K562 (cell line): Measurements from ENCODE around the gene WWOX. TPM values are rescaled to one million over a fixed set of nuclear protein-coding genes. Genes with fewer than 3 reads are reported as not detected.

Experiments
- ATAC-seq: fragments of 200-7000 bp; cut with Tn5 transposase; 3 replicates; pipeline ENCODE4 v1.9.1; 2020; ENCODE audit warnings: moderate library complexity
- BruUV-seq: library from RNA; stranded (reverse); fragments of 400-500 nt; replicated peaks from 2 replicates; lab custom pipeline; 2021; lab: Mats Ljungman, UMichigan
- CTCF ChIA-PET: fragments of 300-600 bp; formaldehyde crosslinking; extraction: SDS; loops from one replicate; lab custom pipeline; 2021; ENCODE audit warnings: low intra/inter-chr PET ratio; lab: Yijun Ruan, JAX
- POLR2A ChIA-PET: fragments of 300-600, 350-650 bp; sonication (Branson Sonifier 250); formaldehyde crosslinking; extraction: SDS; loops from one replicate; lab custom pipeline; 2021; ENCODE audit warnings: antibody characterized with exemption, inconsistent platforms; lab: Yijun Ruan, JAX
- DNase-seq, 4 experiments: peaks; one replicate each; pipeline versions ENCODE4 v3.0.0 to v3.0.0-alpha.2; 2011 to 2018; ENCODE audit warnings: low spot score in 3 of 4, mixed read lengths in 3 of 4; ENCODE audit errors: extremely low read depth in 1 of 4
- FAIRE-seq: peaks from 2 replicates; lab custom pipeline; 2011; peaks lifted over from hg19 to GRCh38; lab: Jason Lieb, UNC
- H2AFZ ChIP-seq: 2 replicates; pipeline ENCODE4 v1.6.0; 2011; ENCODE audit warnings: low read depth, low read length, control low read depth, inconsistent platforms
- H3K27ac ChIP-seq: fragments of 200-600 bp; 3 replicates; pipeline ENCODE4 v1.8.0; 2011; ENCODE audit warnings: low read depth, mild to moderate bottlenecking, control low read depth, inconsistent platforms, low read length, moderate library complexity, mixed read lengths; ENCODE audit errors: extremely low read depth
- H3K27me3 ChIP-seq, 2 experiments: fragments of 300-600 bp in 1 of 2; 2 replicates in 1 of 2; 3 replicates in 1 of 2; pipeline versions ENCODE4 v1.6.0 to v1.8.0; 2011; ENCODE audit warnings: inconsistent platforms in 2 of 2, low read length in 2 of 2, mild to moderate bottlenecking in 1 of 2, mixed read lengths in 1 of 2, moderate library complexity in 1 of 2; ENCODE audit not compliant: control insufficient read depth in 2 of 2, insufficient read depth in 2 of 2
- H3K36me3 ChIP-seq: fragments of 300-600 bp; 3 replicates; pipeline ENCODE4 v1.8.0; 2011; ENCODE audit warnings: mild to moderate bottlenecking, low read length, inconsistent platforms; ENCODE audit not compliant: control insufficient read depth, insufficient read depth
- H3K4me1 ChIP-seq, 2 experiments: fragments of 200-600 bp in 1 of 2; replicated peaks in 1 of 2; 2 replicates in 1 of 2; 3 replicates in 1 of 2; pipeline versions ENCODE4 v1.5.1 to v1.8.0; 2011; ENCODE audit warnings: inconsistent platforms in 2 of 2, low read length in 2 of 2, mild to moderate bottlenecking in 1 of 2, mixed read lengths in 1 of 2, moderate library complexity in 1 of 2; ENCODE audit not compliant: control insufficient read depth in 2 of 2, insufficient read depth in 2 of 2
- H3K4me2 ChIP-seq: 2 replicates; pipeline ENCODE4 v1.6.1; 2011; ENCODE audit warnings: low read length, control low read depth, inconsistent platforms, mixed read lengths; ENCODE audit not compliant: insufficient read depth
- H3K4me3 ChIP-seq: fragments of 200-600 bp; sonication (generic), shearing (Covaris generic); 2 replicates; pipeline ENCODE4 v1.5.1; 2016; ENCODE audit warnings: control low read depth, inconsistent platforms
- H3K79me2 ChIP-seq: fragments of 200-600 bp; 3 replicates; pipeline ENCODE4 v1.8.0; 2011; ENCODE audit warnings: low read length, inconsistent platforms; ENCODE audit not compliant: control insufficient read depth, insufficient read depth
- H3K9ac ChIP-seq, 2 experiments: 2 replicates each; pipeline versions ENCODE4 v1.6.0 to v1.6.1; 2011; ENCODE audit warnings: low read depth in 2 of 2, low read length in 2 of 2, control low read depth in 1 of 2, inconsistent platforms in 1 of 2, mild to moderate bottlenecking in 1 of 2, mixed read lengths in 1 of 2; ENCODE audit not compliant: insufficient read depth in 1 of 2
- H3K9me1 ChIP-seq: one replicate; pipeline ENCODE4 v1.6.0; 2011; ENCODE audit warnings: inconsistent platforms, mild to moderate bottlenecking, low read length, moderate library complexity; ENCODE audit not compliant: control insufficient read depth, insufficient read depth
- H3K9me3 ChIP-seq: replicated peaks from 2 replicates; pipeline ENCODE4 v1.5.1; 2011; ENCODE audit warnings: low read depth, low read length, inconsistent platforms; ENCODE audit not compliant: control insufficient read depth, insufficient read depth
- H4K20me1 ChIP-seq: replicated peaks from 2 replicates; pipeline ENCODE4 v1.6.1; 2011; ENCODE audit warnings: low read length, inconsistent platforms, mixed read lengths; ENCODE audit not compliant: control insufficient read depth, insufficient read depth
- AFF4 ChIP-seq: sonication (generic); formaldehyde crosslinking; IDR thresholded peaks from 2 replicates; pipeline ENCODE4 v1.8.0; 2023; ENCODE audit warnings: mild to moderate bottlenecking, missing genetic modification reagents
- EHMT2 ChIP-seq: fragments of 450-650 bp; IDR thresholded peaks from 2 replicates; pipeline ENCODE4 v1.6.1; 2018; ENCODE audit warnings: antibody characterized with exemption
- ETS2 ChIP-seq: IDR thresholded peaks from 2 replicates; pipeline ENCODE4 v1.6.1; 2016; ENCODE audit warnings: borderline replicate concordance, missing genetic modification characterization, mild to moderate bottlenecking, moderate library complexity, missing compliant biosample characterization; ENCODE audit not compliant: poor library complexity, severe bottlenecking
- ID3 ChIP-seq, 2 experiments: fragments of 250-450 bp in 1 of 2; fragments of 450-650 bp in 1 of 2; sonication (Bioruptor Pico) in 1 of 2; IDR thresholded peaks; 2 replicates each; pipeline versions ENCODE4 v1.6.1 to v1.8.0; 2016 to 2021; ENCODE audit warnings: mild to moderate bottlenecking in 2 of 2, moderate library complexity in 2 of 2, missing compliant biosample characterization in 1 of 2, missing genetic modification characterization in 1 of 2
- JUNB ChIP-seq: fragments of 450-650 bp; formaldehyde crosslinking; conservative IDR thresholded peaks from 2 replicates; pipeline ENCODE4 v1.4.0; 2020; ENCODE audit warnings: mild to moderate bottlenecking
- OTX1 ChIP-seq: fragments of 450-650 bp; formaldehyde crosslinking; IDR thresholded peaks from 2 replicates; pipeline ENCODE4 v1.4.0; 2022; ENCODE audit warnings: mild to moderate bottlenecking
- SPI1 ChIP-seq: IDR thresholded peaks from 2 replicates; pipeline ENCODE4 v1.6.1; 2011; ENCODE audit warnings: low read depth, low read length, control low read depth, borderline replicate concordance
- WHSC1 ChIP-seq: IDR thresholded peaks from one replicate; pipeline ENCODE4 v1.6.1; 2012; ENCODE audit warnings: low read length, control low read depth, inconsistent platforms
- ZKSCAN3 ChIP-seq: fragments of 250-450 bp; sonication (Bioruptor Pico); IDR thresholded peaks from 2 replicates; pipeline ENCODE4 v1.4.0; 2020
- ZMIZ1 ChIP-seq, 2 experiments: fragments of 150-350 bp in 1 of 2; IDR thresholded peaks; 2 replicates each; pipeline ENCODE4 v1.6.1; 2012 to 2016; ENCODE audit warnings: low read depth in 2 of 2, low read length in 2 of 2, mild to moderate bottlenecking in 1 of 2, moderate library complexity in 1 of 2
- ZNF232 ChIP-seq: sonication (generic); formaldehyde crosslinking; IDR thresholded peaks from 2 replicates; pipeline ENCODE4 v1.8.0; 2022; ENCODE audit warnings: mild to moderate bottlenecking, missing genetic modification reagents
- ZNF280B ChIP-seq: fragments of 250-450 bp; sonication (Bioruptor Pico); IDR thresholded peaks from 2 replicates; pipeline ENCODE4 v1.5.1; 2021; ENCODE audit warnings: mild to moderate bottlenecking
- WGBS: fragments of 100-300 bp; shearing (Covaris generic); methylation state at CpG from one replicate; pipeline ENCODE4 v1.1.6; 2016; ENCODE audit warnings: low coverage, mixed read lengths; ENCODE audit not compliant: insufficient coverage; ENCODE audit errors: missing lambda C conversion rate; 5-methylcytosine and 5-hydroxymethylcytosine counted together
- in situ Hi-C: fragments of 300-500 bp; cut with MboI; formaldehyde crosslinking; loops from 4 replicates; pipeline ENCODE4 v1.15.0; 2018; ENCODE audit warnings: inconsistent platforms, mixed read lengths
- intact Hi-C: fragments of 100-400 bp; cut with micrococcal nuclease; formaldehyde crosslinking; loops from 2 replicates; pipeline ENCODE4 v1.14.2; 2022
- polyA plus RNA-seq, 8 experiments: library from polyadenylated mRNA; depleted of rRNA in 4 of 8; stranded (reverse) in 5 of 8; unstranded in 3 of 8; fragments of >200 nt; fragmentation: Nextera tagmentation in 2 of 8; fragmentation: Illumina TruSeq in 1 of 8; extraction: Ambion mirVana in 2 of 8; extraction: Trizol in 1 of 8; gene quantifications; 2 replicates each; pipeline versions ENCODE4 v1.2.1 to v1.2.3, GENCODE V29; 2011 to 2014; ENCODE audit warnings: inconsistent platforms in 1 of 8, missing spikeins in 1 of 8
- total RNA-seq, 7 experiments: library from RNA; depleted of rRNA in 6 of 7; stranded (reverse); fragments of >200 nt in 6 of 7; fragmentation: Illumina TruSeq in 2 of 7; extraction: Trizol in 2 of 7; gene quantifications; 2 replicates each; pipeline versions ENCODE4 v1.2.1 to v1.2.3, GENCODE V29; 2011 to 2021; ENCODE audit warnings: low replicate concordance in 1 of 7

Gene WWOX
- total and polyA plus RNA-seq, 9 of the 15 experiments (the other 6 are each of a cell fraction or from before 2014, with no cell fraction given) = 1.6 to 22.7 (median 8.1) TPM

- TF ChIP-seq AFF4 (CRISPR knock-in tag) = no peak
- no peak for TF ChIP-seq ETS2 (tag)
- TF ChIP-seq ZKSCAN3 (CRISPR knock-in tag) = no peak
Observed at GRCh38 chr16:78340590-78340989, 241.1 kb downstream of the WWOX start (continued).

GRCh38 chr16:78348068-78348467 lies 248.6 kb downstream of the WWOX start:
- H2AFZ ChIP-seq = no peak overlapping the region
- TF ChIP-seq OTX1 (CRISPR knock-in tag) (no peak), WHSC1 (no peak), JUNB (CRISPR knock-in tag) (no peak), ID3 (CRISPR knock-in tag; IDR thresholded peaks at IDR 0.05) (no peak), ID3 (tag; IDR thresholded peaks at IDR 0.05) (no peak), SPI1 (no peak), ZNF232 (CRISPR knock-in tag) (no peak), ZMIZ1 (IDR thresholded peaks at IDR 0.05; ENCODE audit: low read depth in 2 of 2, low read length in 2 of 2) (no peak), EHMT2 (no peak), ZNF280B (CRISPR knock-in tag) (no peak)
- BruUV-seq = no TSS peak
- H3K9me1 ChIP-seq = no peaks in the 10 kb centered on the region
- ChIA-PET POLR2A (no interaction called here), CTCF (no interaction called here)
- no peaks in the 10 kb centered on the region for H3K4me1 ChIP-seq
- no peak overlapping the region for H3K9ac ChIP-seq
- no peak for ATAC-seq
- H3K4me2 ChIP-seq = no peak overlapping the region
- no peaks in the 10 kb centered on the region for H3K9me3 ChIP-seq
- WGBS = 62% methylated on average over 2 of the region's 3 CpGs
- DNase-seq = no peak
- no peaks in the 10 kb centered on the region for H3K36me3 ChIP-seq
- no peak overlapping the region for H3K27ac ChIP-seq
- in situ Hi-C loops = no loop called here
- intact Hi-C loops = no loop called here
- no peak for FAIRE-seq
- no peaks in the 10 kb centered on the region for H3K79me2 ChIP-seq
- H3K4me3 ChIP-seq = no peak overlapping the region
- H4K20me1 ChIP-seq = no peaks in the 10 kb centered on the region
- H3K27me3 ChIP-seq = peaks cover 2 to 10% of the 10 kb centered on the region in 2 experiments; a peak in 2 of 5 replicates
